IMR-90 (cell line): ENCODE measurements around the gene CCDC136. TPM values are rescaled to one million over a fixed set of nuclear protein-coding genes. Genes with fewer than 3 reads are reported as not detected.

Experiments
- ATAC-seq: fragments of 200-7000 bp; cut with Tn5 transposase; 2 replicates; pipeline ENCODE4 v1.9.1; 2020; ENCODE audit warnings: low read depth, mild to moderate bottlenecking, moderate library complexity
- BruUV-seq: library from RNA; stranded (reverse); fragments of 400-500 nt; replicated peaks from 2 replicates; lab custom pipeline; 2021; lab: Mats Ljungman, UMichigan
- CTCF ChIA-PET: fragments of 300-600 bp; formaldehyde crosslinking; extraction: SDS; loops from one replicate; lab custom pipeline; 2021; ENCODE audit warnings: antibody characterized with exemption; lab: Yijun Ruan, JAX
- POLR2A ChIA-PET: fragments of 300-600 bp; sonication (Branson Sonifier 250); formaldehyde crosslinking; loops from one replicate; lab custom pipeline; 2022; ENCODE audit warnings: antibody characterized with exemption; ENCODE audit not compliant: unreplicated experiment; lab: Charles Lee
- DNase-seq: peaks from one replicate; pipeline ENCODE4 v3.0.0; 2013
- H2AFZ ChIP-seq: replicated peaks from 2 replicates; pipeline ENCODE3; 2013; ENCODE audit warnings: low read length, mild to moderate bottlenecking; ENCODE audit not compliant: poor library complexity
- H2AK5ac ChIP-seq: 2 replicates; pipeline ENCODE4 v1.6.1; 2013; ENCODE audit warnings: low read depth, low read length, inconsistent platforms
- H2AK9ac ChIP-seq: replicated peaks from 2 replicates; pipeline ENCODE3; 2013; ENCODE audit warnings: mild to moderate bottlenecking, low read depth, low read length, moderate library complexity; ENCODE audit not compliant: poor library complexity
- H2BK120ac ChIP-seq: 2 replicates; pipeline ENCODE4 v1.6.1; 2013; ENCODE audit warnings: low read depth, low read length, inconsistent platforms
- H2BK15ac ChIP-seq: 3 replicates; pipeline ENCODE4 v1.6.1; 2013; ENCODE audit warnings: low read depth, low read length, inconsistent platforms
- H2BK20ac ChIP-seq: 2 replicates; pipeline ENCODE4 v1.6.1; 2013; ENCODE audit warnings: low read depth, mild to moderate bottlenecking, inconsistent platforms, low read length, moderate library complexity
- H2BK5ac ChIP-seq: 2 replicates; pipeline ENCODE4 v1.6.1; 2013; ENCODE audit warnings: mild to moderate bottlenecking, low read depth, low read length, inconsistent platforms; ENCODE audit not compliant: poor library complexity, severe bottlenecking
- H3K14ac ChIP-seq: replicated peaks from 2 replicates; pipeline ENCODE4 v1.6.1; 2013; ENCODE audit warnings: low read depth, low read length, inconsistent platforms
- H3K18ac ChIP-seq: 2 replicates; pipeline ENCODE4 v1.6.1; 2013; ENCODE audit warnings: low read depth, low read length, control low read depth
- H3K23ac ChIP-seq: 2 replicates; pipeline ENCODE4 v1.6.1; 2013; ENCODE audit warnings: low read depth, low read length, inconsistent platforms
- H3K27ac ChIP-seq: 2 replicates; pipeline ENCODE4 v1.5.1; 2013; ENCODE audit warnings: mild to moderate bottlenecking, control low read depth, low read length; ENCODE audit not compliant: insufficient read depth
- H3K27me3 ChIP-seq: 2 replicates; pipeline ENCODE4 v1.6.1; 2013; ENCODE audit warnings: low read length; ENCODE audit not compliant: control insufficient read depth, insufficient read depth
- H3K36me3 ChIP-seq: 2 replicates; pipeline ENCODE4 v1.6.1; 2013; ENCODE audit warnings: low read length, mixed read lengths; ENCODE audit not compliant: control insufficient read depth, insufficient read depth
- H3K4ac ChIP-seq: 2 replicates; pipeline ENCODE4 v1.6.1; 2013; ENCODE audit warnings: low read depth, low read length, inconsistent platforms
- H3K4me1 ChIP-seq: 2 replicates; pipeline ENCODE4 v1.6.1; 2013; ENCODE audit warnings: low read length, mixed read lengths; ENCODE audit not compliant: control insufficient read depth, insufficient read depth
- H3K4me2 ChIP-seq: 2 replicates; pipeline ENCODE4 v1.6.1; 2013; ENCODE audit warnings: low read depth, mild to moderate bottlenecking, control low read depth, low read length, moderate library complexity
- H3K4me3 ChIP-seq: 2 replicates; pipeline ENCODE4 v1.5.1; 2013; ENCODE audit warnings: low read depth, mild to moderate bottlenecking, control low read depth, low read length, moderate library complexity; ENCODE audit not compliant: insufficient read depth
- H3K56ac ChIP-seq: 2 replicates; pipeline ENCODE4 v1.6.1; 2013; ENCODE audit warnings: low read length, inconsistent platforms; ENCODE audit not compliant: insufficient read depth; ENCODE audit errors: extremely low read depth
- H3K79me1 ChIP-seq, 2 experiments: 2 replicates each; pipeline ENCODE4 v1.6.1; 2013; ENCODE audit warnings: low read length in 2 of 2, inconsistent platforms in 1 of 2, low read depth in 1 of 2
- H3K9ac ChIP-seq: 2 replicates; pipeline ENCODE4 v1.6.1; 2013; ENCODE audit warnings: low read depth, low read length, control low read depth
- H3K9me1 ChIP-seq: 2 replicates; pipeline ENCODE4 v1.6.1; 2013; ENCODE audit warnings: low read length, inconsistent platforms; ENCODE audit not compliant: insufficient read depth
- H3K9me3 ChIP-seq: 2 replicates; pipeline ENCODE4 v1.6.1; 2013; ENCODE audit warnings: low read length; ENCODE audit not compliant: control insufficient read depth, insufficient read depth
- H4K20me1 ChIP-seq: 2 replicates; pipeline ENCODE4 v1.6.1; 2013; ENCODE audit warnings: low read length, inconsistent platforms; ENCODE audit not compliant: insufficient read depth
- H4K5ac ChIP-seq: 2 replicates; pipeline ENCODE4 v1.6.1; 2013; ENCODE audit warnings: mild to moderate bottlenecking, low read depth, low read length, control low read depth
- H4K8ac ChIP-seq, 2 experiments: 2 replicates each; pipeline ENCODE4 v1.6.1; 2013; ENCODE audit warnings: low read depth in 2 of 2, low read length in 2 of 2, control low read depth in 1 of 2, inconsistent platforms in 1 of 2
- H4K91ac ChIP-seq: 2 replicates; pipeline ENCODE4 v1.6.1; 2013; ENCODE audit warnings: low read depth, low read length, inconsistent platforms; ENCODE audit not compliant: insufficient read depth
- BHLHE40 ChIP-seq: fragments of 150-350 bp; IDR thresholded peaks from 2 replicates; pipeline ENCODE4 v1.6.1; 2016; ENCODE audit warnings: mild to moderate bottlenecking, low read depth, low read length
- CHD1 ChIP-seq: IDR thresholded peaks from 2 replicates; pipeline ENCODE4 v1.6.1; 2012; ENCODE audit warnings: low read depth, low read length, improper control_type of control experiment
- MAZ ChIP-seq: IDR thresholded peaks from 2 replicates; pipeline ENCODE4 v1.6.1; 2012; ENCODE audit warnings: low read depth, mild to moderate bottlenecking, low read length, improper control_type of control experiment, moderate library complexity, borderline replicate concordance
- POLR2A ChIP-seq: IDR thresholded peaks from 2 replicates; pipeline ENCODE4 v1.6.1; 2012; ENCODE audit warnings: mild to moderate bottlenecking, low read depth, low read length
- WGBS, 2 experiments: methylation state at CpG; one replicate each; pipeline versions ENCODE4 v1.1.5 to v1.1.7; 2013; ENCODE audit warnings: missing lambda C conversion rate in 2 of 2; ENCODE audit not compliant: insufficient read length in 1 of 2; ENCODE audit errors: extremely low coverage in 2 of 2; 5-methylcytosine and 5-hydroxymethylcytosine counted together
- dilution Hi-C: fragments of 300-500 bp; cut with HindIII; formaldehyde crosslinking; loops from one replicate; pipeline ENCODE4 v1.14.3; 2018; ENCODE audit warnings: low sequenced_read_pairs; ENCODE audit not compliant: unreplicated experiment
- in situ Hi-C: fragments of 300-500 bp; cut with MboI; formaldehyde crosslinking; loops from 3 replicates; pipeline ENCODE4 v1.14.3; 2019; ENCODE audit warnings: low sequenced_read_pairs, inconsistent platforms, mixed read lengths
- intact Hi-C: fragments of 100-400 bp; cut with micrococcal nuclease; formaldehyde crosslinking; loops from 2 replicates; pipeline ENCODE4 v1.10.0; 2022
- polyA plus RNA-seq, 3 experiments: library from polyadenylated mRNA; depleted of rRNA; stranded (reverse); fragments of >200 nt; gene quantifications; 2 replicates each; pipeline ENCODE4 v1.2.3, GENCODE V29; 2012; ENCODE audit warnings: low replicate concordance in 1 of 3
- total RNA-seq: library from RNA; depleted of rRNA; stranded (reverse); fragments of >200 nt; gene quantifications from 2 replicates; pipeline ENCODE4 v1.2.3, GENCODE V29; 2012
- TF ChIP-seq, protein P1 (sequence below): conservative IDR thresholded peaks from 2 replicates; pipeline ENCODE4 v1.5.1; 2012; ENCODE audit warnings: mild to moderate bottlenecking, low read depth, low read length, improper control_type of control experiment

Gene CCDC136
- total and polyA plus RNA-seq, 2 of the 4 experiments (the other 2 are of a cell fraction), result 7.7 to 18.0 TPM

- ChIA-PET CTCF (no interaction called here), POLR2A (no interaction called here)
- TF ChIP-seq, protein P1, sequence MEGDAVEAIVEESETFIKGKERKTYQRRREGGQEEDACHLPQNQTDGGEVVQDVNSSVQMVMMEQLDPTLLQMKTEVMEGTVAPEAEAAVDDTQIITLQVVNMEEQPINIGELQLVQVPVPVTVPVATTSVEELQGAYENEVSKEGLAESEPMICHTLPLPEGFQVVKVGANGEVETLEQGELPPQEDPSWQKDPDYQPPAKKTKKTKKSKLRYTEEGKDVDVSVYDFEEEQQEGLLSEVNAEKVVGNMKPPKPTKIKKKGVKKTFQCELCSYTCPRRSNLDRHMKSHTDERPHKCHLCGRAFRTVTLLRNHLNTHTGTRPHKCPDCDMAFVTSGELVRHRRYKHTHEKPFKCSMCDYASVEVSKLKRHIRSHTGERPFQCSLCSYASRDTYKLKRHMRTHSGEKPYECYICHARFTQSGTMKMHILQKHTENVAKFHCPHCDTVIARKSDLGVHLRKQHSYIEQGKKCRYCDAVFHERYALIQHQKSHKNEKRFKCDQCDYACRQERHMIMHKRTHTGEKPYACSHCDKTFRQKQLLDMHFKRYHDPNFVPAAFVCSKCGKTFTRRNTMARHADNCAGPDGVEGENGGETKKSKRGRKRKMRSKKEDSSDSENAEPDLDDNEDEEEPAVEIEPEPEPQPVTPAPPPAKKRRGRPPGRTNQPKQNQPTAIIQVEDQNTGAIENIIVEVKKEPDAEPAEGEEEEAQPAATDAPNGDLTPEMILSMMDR, result no peak
- TF ChIP-seq MAZ (peak; percentile 70; the same call in 1 of the 2 replicates), BHLHE40 (no peak), POLR2A (no peak), CHD1 (no peak)
- Histone ChIP-seq H3K18ac (peak overlapping the region; percentile 10; the same call in 1 of the 2 replicates), H3K23ac (peak overlapping the region; percentile 12; the same call in 1 of the 2 replicates), H3K9me1 (no peaks in the 10 kb centered on the region; the same call in 1 of the 2 replicates), H4K8ac (no peak overlapping the region), H2BK5ac (peak overlapping the region; percentile 46), H2BK120ac (no peak overlapping the region), H3K56ac (no peak overlapping the region), H3K27ac (peak overlapping the region; percentile 72), H3K4me2 (no peak overlapping the region), H2BK20ac (no peak overlapping the region), H3K79me1 (peaks cover 19 to 78% of the 10 kb centered on the region in 2 experiments), H4K91ac (no peak overlapping the region), H4K5ac (no peak overlapping the region), H3K4me1 (peaks cover 21% of the 10 kb centered on the region), H3K27me3 (no peaks in the 10 kb centered on the region), H2AK5ac (no peak overlapping the region), H2AK9ac (peak overlapping the region; percentile 33), H2BK15ac (no peak overlapping the region), H3K4ac (no peak overlapping the region), H3K4me3 (no peak overlapping the region), H3K9me3 (no peaks in the 10 kb centered on the region), H2AFZ (no peak overlapping the region), H3K14ac (no peak overlapping the region), H3K36me3 (peaks cover 61% of the 10 kb centered on the region), H3K9ac (no peak overlapping the region; the same call in 1 of the 2 replicates), H4K20me1 (peaks cover 100% of the 10 kb centered on the region)
- in situ Hi-C loops, result no loop called here
- ATAC-seq (peak; percentile 16), DNase-seq (peak; percentile 66)
- WGBS, 2 experiments, result 20% methylated on average over 1 of the region's 14 CpGs; no CpG with 5 or more reads in 1 of the 2 experiments
- BruUV-seq, result no TSS peak
- dilution Hi-C loops, result no loop called here
- intact Hi-C loops, result no loop called here
Measured at GRCh38 chr7:128835790-128836641, 44.2 kb downstream of the CCDC136 start.
